GM12872 (cell line): ENCODE data around the gene TTN.

Source experiments
- CTCF ChIP-seq: IDR thresholded peaks from 3 replicates; pipeline ENCODE4 v1.5.1; 2011; ENCODE audit warnings: low read depth, mild to moderate bottlenecking, low read length, moderate library complexity; ENCODE audit not compliant: insufficient read depth

TTN gene

GRCh38 chr2:178478439-178479274 lies 328.6 kb downstream of the TTN start, which contains the start of gene FKBP7:
FKBP7 (minus strand) TSS chr2:178478600; CDS start chr2:178478499, 101 bp downstream.
- peak; percentile 84 for TF ChIP-seq CTCF

GRCh38 chr2:178478130-178478438 lies 329.1 kb downstream of the TTN start:
- no peak for TF ChIP-seq CTCF

GRCh38 chr2:178477443-178478129 lies 329.6 kb downstream of the TTN start:
- TF ChIP-seq CTCF: no peak

- no peak for TF ChIP-seq CTCF
These were observed 330.7 kb downstream of the TTN start for GRCh38 chr2:178476477-178476876.
